ENCODE results near the gene SLAMF8.

- TF ChIP-seq TAF1 (IDR thresholded peaks at IDR 0.05; ENCODE audit: low read depth, low read length) (no peak), POLR2A (IDR thresholded peaks at IDR 0.05; ENCODE audit: low read depth, low read length) (no peak), POLR2AphosphoS5 (IDR thresholded peaks at IDR 0.05; ENCODE audit: low read depth, low read length) (no peak), PAX5 (IDR thresholded peaks at IDR 0.05; ENCODE audit: insufficient read depth, low read length, severe bottlenecking) (no peak), SPI1 (IDR thresholded peaks at IDR 0.05; ENCODE audit: low read depth, low read length) (no peak), POU2F2 (IDR thresholded peaks at IDR 0.05; ENCODE audit: low read depth, low read length) (no peak)
These were observed 33.8 kb downstream of the SLAMF8 start for GRCh38 chr1:159860456-159860855.

Measured in GM12891 (cell line).